Stimulated activated CD8-positive, alpha-beta memory T cell treated with anti-CD3 and anti-CD28 coated beads, Interleukin-15, amount 100 ng/mL, for 24 hours (primary cell): ENCODE data around the gene COL9A3.

Source experiments
- DNase-seq: peaks from one replicate; pipeline ENCODE4 v3.0.0-alpha.2; 2020; ENCODE audit warnings: low read depth

The COL9A3 gene

DNA sequence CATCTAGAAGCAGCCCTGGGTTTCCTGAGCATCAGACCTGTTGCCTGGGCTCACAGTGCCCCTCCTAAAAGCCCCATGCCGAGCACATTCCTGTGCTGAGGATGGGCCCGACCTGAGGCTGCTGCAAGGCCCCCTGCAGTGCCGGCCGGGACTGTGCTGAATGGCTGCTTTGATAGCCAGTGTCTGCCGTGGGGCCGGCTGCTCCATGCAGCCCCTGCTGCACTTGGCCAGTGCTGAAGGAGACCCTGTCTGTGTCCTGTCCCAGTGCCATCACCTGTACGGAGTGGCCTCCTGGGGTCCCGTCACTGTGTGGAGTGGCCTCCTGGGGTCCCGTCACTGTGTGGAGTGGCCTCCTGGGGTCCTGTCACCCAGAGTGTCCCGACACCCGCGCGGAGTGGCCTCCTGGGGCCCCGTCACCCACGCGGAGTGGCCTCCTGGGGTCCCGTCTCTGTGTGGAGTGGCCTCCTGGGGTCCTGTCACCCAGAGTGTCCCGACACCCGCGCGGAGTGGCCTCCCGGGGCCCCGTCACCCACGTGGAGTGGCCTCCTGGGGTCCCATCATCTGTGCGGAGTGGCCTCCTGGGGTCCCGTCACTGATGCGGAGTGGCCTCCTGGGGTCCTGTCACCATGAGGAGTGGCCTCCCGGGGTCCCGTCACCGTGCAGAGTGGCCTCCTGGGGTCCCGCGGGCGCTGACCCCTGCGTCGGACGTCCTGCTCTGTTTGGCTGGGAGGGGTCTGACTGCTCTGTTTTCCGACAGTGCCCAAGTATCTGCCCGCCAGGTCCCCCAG lies 7.0 kb downstream of the COL9A3 start:
- no peak for DNase-seq

DNA sequence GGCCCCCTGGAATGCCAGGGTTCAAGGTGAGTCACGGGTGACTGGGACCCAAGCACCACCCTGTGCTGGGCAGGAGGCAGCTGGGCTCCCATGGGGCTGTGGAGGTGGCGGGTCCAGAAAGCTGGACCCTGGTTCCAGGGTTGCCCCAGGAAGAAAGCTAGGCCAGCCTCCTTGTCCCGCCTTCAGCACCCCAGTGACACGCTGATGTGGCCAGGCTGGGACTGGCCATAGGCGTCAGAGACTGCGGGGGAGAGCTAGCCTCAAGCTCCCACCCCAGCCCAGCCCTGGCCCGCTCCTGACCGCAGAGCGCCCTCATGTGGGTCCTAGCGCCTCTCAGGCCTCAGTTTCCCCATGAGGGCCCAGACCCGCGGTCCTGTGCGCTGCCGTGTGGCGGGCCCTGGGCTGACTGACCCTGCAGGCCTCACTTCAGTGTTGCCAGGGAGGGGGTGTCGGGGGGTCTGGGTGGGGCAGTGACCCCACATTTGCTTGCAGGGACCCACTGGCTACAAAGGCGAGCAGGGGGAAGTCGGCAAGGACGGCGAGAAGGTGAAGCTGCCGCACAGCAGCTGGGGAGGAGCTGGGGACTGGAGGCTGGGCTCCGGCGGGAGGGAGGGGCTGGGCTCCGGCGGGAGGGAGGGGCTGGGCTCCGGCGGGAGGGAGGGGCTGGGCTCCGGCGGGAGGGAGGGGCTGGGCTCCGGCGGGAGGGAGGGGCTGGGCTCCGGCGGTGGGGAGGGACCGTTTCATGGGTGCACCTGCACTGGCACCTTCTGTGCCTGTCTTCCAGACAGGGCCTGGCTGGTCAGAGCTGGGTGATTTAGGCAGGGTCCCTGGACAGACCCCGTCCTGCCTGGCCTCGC lies 7.9 kb downstream of the COL9A3 start:
- no peak for DNase-seq

DNA sequence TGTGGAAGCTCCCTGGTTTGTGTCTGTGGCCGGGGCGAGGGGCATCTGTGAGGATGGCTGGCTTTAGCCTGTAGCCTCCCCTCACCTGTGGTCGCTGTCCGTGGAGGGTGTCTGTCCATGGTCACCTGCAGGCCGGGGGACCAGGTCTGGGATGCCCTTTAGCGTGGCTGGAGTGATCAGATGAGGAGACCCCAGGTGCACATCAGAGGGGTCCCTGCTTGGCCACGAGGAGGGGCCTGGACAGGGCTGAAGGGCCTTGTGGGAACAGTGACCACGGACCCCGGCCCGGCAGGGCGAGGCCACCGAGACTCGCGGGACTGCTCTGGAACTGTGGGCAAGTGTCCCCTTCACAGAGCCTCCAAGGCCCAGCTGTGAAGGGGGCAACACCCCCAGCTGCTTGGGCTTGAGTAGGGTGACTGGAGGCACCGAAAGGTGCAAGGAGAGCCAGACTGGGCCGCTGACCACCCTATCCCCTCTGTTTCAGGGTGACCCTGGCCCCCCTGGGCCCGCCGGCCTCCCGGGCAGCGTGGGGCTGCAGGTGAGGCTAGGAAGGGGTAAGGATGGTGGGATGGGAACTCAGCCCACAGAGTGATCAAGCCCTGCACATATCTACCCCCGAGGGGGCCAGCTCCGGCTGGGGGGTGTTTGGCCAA lies 8.6 kb downstream of the COL9A3 start:
- DNase-seq = no peak

DNA sequence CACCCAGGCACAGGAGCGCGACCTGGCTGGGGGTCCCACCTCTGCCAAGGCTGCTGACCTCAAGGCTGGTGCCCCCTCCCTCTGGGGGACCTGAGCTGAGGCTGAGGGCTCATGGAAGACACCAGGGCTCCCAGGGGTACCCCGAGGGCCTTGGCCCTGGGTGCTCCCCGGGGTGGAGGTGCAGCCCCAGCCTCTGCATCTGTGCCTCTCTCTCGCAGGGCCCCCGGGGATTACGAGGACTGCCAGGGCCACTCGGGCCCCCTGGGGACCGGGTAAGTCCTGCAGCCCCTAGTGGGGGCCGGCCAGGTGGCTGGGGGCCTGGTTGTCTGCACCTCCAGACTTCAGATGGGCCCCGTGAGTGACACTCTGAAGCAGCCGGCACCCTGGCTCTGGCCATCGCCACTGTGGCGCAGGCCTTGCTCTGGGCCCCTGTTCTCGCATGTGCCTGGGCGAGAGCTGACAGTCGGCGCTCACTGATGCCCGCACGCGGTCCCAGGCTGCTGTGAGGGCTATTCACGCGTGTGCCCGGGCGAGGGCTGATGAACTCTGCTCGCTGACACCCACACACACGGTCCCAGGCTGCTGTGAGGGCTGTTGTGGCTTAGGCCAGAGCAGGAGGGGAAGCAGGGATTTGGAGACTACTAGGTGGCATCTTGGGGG lies 9.3 kb downstream of the COL9A3 start:
- DNase-seq = no peak

DNA sequence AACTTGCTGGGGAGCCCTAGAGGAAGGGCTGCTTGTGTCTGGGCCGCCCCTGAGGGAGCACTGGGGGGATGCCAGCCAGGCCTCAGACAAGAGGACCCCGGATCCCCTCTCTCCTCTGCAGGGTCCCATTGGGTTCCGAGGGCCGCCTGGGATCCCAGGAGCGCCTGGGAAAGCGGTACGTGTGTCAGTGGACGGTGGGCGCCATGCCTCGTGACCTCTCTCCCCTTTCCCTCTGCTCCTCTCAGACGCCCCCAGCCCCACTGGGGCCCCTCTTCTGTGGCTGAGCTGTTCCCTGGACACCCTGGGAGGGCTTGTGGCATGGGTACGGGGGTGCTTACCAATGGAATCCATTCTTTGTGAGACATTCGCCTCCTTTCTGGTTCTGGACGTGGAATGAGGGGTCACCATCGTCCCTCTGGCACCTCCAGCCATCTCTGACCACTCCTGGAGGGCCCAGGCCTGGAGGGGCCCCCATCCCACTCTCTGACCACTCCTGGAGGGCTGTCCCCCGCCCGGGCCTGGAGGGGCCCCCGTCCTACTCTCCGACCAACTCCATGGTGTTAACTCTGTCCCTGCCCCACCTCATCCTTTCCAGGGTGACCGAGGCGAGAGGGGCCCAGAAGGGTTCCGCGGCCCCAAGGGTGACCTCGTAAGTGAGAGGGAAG lies 9.9 kb downstream of the COL9A3 start:
- DNase-seq = no peak

DNA sequence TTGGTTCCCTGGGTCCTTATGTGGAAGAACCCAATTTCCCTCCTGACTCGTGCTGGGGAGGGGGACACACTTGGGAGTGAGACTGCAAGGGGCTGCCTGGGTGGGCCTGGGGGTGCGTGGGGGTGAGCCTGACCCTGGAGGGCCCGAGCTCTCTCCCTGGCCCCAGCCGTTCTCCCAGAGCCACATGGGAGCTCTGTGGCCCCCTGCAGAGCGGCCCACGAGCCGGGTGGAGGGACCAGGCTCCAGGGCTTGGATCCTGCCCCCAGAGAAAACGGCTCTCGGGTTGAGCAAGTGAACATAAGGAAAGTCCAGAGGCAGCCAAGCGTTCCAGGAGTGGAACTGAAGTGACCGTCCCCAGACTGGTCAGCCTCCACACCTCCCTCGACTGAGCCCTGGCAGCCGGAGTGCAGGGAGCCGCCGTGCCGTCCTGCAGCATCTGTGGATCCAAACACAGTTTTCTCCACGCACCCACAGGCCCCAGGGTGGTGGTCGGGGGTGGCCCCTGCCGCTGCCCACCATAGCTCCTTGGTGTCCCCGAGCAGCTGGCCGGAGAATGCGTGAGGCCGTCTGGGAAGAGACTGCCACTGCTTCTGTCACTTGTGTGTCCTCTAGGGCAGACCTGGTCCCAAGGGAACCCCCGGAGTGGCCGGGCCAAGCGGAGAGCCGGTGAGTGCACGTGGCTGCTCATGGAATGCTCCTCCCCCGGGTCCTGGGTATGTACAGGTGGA lies 10.6 kb downstream of the COL9A3 start:
- DNase-seq = no peak

DNA sequence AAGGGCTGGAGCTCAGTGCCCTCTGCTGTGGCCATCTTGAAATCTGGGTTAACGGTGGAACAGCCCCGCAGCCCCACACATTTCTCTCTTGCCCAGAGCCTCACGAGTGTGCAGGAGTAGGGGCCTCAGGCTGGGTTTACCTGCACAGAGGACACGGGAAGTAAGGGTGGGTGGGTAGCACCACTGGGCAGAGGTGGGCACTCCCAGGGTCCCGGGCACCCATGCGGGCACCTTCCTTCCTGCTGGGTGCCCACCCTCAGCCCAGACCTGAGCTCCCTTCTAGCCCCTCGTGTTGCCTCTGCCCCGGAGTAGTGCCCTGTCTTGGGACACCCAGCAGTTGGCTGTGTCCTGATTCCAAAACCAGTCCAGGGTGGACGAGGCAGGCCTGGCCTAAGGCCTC lies 11.2 kb downstream of the COL9A3 start:
- no peak for DNase-seq

DNA sequence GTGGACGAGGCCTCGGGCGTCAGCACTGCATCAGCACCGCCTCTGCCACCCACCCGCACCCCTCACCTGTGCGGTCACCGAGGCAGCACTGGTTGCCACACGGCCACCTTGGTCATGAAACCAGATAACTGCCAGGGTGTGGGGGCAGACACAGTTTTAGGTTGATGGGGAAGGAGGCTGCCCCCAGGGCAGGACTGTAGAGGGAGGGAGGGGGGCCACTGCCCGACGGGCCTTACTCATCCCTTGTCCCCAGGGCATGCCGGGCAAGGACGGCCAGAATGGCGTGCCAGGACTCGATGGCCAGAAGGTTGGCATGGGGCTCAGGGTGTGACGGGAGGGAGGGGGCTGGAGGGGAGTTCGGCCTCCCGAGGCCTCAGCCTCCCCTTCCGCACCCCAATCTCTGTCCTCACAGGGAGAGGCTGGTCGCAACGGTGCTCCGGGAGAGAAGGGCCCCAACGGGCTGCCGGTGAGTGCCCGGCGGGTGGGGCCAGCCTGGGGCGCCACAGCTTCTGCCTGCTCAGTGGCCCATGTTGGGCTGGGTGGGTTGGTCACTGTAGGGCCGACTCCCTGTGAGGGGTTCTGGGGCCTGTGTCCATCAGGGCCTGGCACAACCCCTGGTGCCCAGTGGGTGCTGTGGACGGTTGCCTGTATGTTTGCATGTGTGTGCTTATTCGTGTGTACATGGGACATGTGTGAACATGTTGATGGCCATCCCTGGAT lies 11.8 kb downstream of the COL9A3 start:
- no peak for DNase-seq

DNA sequence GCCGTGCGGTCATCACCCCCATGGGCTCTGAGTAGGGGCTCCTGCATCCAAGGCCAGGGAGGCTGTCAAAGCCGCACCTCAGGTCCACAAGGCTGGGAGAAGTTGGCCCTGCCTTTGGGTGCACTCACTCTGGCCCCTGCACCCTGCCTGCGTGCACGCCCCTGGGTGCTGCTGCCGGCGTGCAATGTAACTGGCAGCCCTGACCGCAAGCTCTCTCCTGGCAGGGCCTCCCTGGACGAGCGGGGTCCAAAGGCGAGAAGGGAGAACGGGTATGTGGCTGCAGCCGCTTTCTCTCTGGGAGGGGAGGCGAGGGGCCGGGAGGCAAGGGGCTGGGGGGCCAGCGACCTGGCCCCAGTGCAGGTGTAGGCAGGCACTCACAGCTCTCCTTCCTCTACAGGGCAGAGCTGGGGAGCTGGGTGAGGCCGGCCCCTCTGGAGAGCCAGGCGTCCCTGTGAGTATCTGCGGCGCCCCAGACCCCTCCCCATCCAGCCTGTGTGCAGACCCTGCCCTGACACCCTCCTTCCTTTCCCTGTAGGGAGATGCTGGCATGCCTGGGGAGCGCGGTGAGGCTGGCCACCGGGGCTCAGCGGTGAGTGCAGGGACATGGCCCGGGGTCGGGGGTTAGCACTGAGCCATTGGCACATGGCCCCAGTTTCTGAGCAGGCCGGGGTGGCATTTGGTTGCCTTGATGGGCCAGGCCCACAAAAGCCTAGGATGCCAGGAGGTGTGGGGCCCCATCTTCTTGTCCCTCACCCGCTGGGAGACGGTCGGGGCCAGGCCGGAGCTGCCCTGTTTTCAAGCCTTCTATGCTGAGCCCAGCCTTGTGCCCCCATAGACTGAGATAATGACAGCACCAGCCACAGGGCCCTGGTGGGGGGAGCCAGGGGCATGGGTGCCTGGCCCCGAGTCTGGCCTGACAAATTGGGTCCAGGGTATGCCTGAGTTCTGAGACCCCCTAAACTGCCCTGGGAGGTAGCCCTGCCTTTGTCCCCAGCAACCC lies 12.7 kb downstream of the COL9A3 start:
- no peak for DNase-seq

DNA sequence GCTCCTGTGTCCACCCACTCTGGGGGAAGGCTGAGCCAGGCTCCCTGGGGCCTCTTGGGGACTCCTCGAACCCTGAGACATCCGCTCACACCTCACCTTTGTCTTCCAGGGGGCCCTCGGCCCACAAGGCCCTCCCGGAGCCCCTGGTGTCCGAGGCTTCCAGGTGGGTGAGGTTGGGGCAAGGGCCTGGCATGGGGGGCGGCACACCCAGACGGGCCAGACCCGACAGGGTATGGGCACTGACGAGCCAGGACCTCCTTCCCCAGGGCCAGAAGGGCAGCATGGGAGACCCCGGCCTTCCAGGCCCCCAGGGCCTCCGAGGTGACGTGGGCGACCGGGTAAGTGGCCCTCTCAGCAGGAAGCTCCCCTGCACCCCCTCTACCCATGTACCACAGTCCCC lies 13.4 kb downstream of the COL9A3 start:
- no peak for DNase-seq

DNA sequence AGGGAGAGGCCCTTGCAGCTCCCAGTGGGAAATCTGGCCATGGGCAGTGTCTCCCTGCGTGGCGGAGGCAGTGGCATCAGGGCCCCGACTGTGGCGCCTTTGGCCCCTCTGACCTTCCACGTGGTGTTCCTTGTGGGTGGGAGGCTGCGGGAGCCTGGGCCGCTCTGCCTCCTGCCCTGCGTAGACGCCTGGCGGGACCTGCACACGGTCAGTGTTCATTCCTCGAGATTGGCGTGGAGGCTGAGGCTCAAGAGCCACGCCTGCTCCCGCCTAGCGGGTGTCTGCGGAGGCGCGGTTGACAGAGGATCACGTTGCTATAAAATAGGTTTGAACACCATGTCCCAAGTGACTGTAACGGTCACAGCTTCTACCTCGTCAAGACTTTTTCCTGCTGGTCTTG lies 14.0 kb downstream of the COL9A3 start:
- DNase-seq = no peak

DNA sequence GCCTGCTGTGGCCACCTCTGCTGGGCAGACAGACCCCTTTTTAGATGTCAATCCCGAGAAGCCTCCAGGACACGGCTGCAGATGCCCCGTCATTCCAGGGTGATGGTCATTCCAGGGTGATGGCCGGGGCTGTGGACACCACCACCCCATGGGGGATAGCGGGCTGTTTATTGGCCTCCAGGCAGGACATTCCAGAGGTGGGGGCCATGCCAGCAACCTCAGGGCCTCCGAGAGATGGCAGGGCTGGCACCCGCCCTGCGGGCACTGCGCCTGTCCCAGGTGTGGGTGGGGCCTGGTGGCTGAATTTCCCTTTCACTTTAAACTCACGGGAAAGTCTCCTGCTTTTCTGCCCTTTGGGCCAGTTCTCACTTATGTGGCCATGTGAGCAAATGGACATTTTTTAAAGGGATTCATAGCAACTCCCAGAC lies 14.5 kb downstream of the COL9A3 start:
- DNase-seq = no peak

DNA sequence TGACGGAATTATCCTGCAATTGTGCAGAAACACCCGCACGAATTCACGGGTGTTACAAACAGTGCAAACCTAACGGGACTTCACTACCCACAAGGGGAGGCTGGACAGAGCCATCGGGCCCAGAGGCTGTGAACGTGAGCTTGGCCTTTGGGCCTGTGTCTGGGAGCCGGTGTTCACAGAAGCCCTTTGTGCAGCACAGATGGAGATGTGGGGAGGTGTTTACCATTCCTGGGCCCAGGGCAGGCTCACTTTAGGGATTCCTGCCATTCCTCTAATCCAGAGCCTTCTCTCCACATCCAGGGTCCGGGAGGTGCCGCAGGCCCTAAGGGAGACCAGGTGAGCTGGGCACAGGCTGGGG lies 15.0 kb downstream of the COL9A3 start:
- DNase-seq = no peak

DNA sequence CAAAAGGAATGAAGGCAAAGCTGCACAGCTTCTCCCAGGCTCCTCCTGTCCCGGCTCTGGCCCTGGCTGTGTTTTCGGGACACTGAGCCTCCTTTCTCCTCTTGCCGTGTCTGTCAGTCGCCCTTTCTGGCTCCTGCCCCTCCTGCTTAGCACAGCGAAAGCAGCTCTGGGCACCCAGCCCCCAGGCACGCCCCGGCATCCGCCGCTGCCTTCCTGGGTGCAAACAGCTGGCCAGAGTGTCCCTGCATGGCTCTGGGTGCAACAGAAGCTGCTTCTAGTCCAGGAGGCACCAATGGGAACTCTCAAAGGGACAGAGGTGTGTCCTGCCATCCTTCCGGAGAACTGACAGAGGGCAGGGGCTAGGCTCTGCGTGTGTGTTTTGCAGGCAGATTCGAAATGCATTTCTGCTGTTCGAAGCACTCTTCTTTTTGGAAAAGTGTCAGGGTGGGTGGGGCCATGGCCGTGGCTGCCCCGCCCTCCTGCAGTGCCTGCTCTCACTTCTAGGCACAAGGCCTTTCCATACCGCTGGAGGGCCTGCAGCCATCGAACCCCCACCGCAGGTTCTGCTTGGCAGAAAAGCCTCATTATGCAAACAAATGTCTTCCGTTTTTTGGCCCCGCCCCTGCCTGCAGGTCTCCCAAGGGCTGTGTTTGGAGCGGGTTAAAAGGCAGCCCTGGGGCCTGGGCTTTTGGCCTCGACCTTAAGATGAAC lies 15.5 kb downstream of the COL9A3 start:
- DNase-seq = no peak

DNA sequence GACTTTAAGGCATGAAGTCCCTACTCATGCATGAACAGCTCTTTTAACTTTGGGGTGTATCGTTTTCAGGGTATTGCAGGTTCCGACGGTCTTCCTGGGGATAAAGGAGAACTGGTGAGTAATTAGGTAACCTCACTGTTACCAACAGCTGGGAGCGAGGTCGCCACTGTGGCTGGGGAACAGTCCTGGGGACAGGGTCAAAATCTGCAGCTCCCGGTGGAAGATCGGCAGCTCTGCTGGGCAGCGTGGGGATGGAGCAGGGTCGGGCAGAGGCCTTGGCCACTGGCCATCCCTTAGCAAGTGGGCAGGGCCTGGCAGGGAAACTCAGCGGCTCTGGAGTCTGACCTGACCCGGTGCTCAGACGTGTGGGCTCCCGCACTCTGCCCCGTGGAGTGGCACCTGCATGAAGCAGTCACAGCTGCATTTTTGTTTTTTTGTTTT lies 16.1 kb downstream of the COL9A3 start:
- DNase-seq = no peak

DNA sequence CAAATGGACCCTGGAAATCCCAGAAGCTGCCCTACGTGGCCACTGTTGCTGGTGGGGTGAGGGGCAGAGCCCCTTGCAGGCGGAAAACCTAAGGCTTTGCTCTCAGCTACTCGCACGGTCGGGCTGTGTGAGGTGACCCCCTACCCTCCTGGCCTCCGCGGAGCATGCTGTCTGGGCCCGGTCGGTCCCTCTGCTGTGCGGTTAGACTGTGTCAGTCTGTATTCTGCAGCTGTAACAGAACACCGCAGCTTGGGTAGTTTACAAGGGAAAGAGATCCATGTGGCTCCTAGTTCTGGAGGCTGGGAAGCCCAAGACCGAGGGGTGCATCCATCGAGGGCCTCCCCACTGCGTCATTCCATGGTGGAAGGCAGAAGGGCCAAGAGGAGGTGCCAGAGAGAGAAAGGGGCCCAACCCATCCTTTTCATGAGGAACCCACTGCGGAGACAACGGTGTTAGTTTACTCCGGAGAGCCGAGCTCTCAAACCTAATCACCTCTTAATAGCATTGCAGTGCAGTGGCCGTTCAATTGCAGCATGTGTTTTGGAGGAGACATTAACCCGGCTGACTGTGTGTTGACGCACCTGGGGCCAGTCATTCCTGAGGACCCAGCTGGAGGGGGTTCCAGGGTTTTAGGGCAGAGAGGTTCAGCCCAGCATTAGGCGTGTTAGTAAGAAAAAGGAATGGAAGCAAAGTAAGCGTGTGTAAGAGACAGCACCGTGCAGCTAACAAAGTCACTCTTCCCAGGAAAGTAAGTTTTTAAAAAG lies 18.3 kb downstream of the COL9A3 start:
- no peak for DNase-seq

DNA sequence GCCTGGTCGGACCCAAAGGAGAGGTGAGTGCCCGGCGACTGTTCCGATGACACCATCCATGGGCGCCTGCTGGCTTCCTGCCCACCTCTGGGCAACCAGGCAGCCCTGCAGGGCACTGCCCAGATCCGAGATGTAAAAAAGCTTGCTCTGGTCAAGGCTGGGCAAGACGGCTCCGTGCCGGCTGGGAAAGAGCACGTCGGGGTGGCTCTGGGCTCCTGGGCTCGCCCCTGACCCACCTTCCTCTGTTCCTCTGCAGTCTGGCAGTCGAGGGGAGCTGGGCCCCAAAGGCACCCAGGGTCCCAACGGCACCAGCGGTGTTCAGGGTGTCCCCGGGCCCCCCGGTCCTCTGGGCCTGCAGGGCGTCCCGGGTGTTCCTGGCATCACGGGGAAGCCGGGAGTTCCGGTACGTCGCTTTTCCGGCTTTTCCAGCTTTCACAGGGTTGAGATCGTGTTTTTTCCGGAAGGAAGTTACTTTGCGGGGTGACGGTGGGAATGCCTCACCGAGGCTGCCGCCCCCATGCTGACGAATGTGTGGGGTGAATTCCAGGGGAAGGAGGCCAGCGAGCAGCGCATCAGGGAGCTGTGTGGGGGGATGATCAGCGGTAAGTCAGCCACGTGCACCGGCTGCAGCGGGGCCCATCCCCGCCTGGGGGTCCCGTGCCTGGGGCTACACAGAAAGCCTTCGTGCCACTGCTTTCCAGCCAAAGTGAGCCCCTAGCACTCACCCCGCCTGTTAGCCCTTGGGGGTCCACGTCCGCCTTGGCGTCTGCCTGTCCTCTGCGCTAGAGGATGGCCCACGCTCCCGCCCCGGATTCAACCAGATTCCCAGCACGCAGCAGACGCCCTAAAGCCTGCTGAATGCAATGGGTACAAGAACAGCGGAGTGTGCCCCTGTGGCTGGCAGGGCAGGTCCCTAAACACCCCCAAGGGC lies 19.3 kb downstream of the COL9A3 start:
- DNase-seq = no peak
